Gastrocnemius medialis (tissue), 4 donors: ENCODE results near the gene ZDHHC1. TPM values are rescaled to one million over a fixed set of nuclear protein-coding genes. Genes with fewer than 3 reads are reported as not detected.

Experiments
- ATAC-seq, 2 donors: fragments of 150-250 bp; one replicate each; pipeline ENCODE4 v1.9.1; 2016
- DNase-seq, 2 donors: peaks; one replicate each; pipeline ENCODE4 v3.0.0-alpha.2; 2019
- H3K27ac ChIP-seq, 4 donors: fragments of 200-600 bp; sonication (generic); 1 replicate in 1 of 4; 2 replicates in 3 of 4; pipeline ENCODE4 v1.5.1; 2016 to 2018; ENCODE audit warnings: mild to moderate bottlenecking in 2 of 4, moderate library complexity in 1 of 4
- H3K27me3 ChIP-seq, 3 donors: fragments of 200-600 bp; sonication (generic) in 2 of 3; 1 replicate in 1 of 3; 2 replicates in 2 of 3; pipeline versions ENCODE4 v1.5.1 to v1.6.0; 2016 to 2019; ENCODE audit warnings: mild to moderate bottlenecking in 1 of 3, moderate library complexity in 1 of 3
- H3K36me3 ChIP-seq, 2 donors: fragments of 200-600 bp; sonication (generic) in 1 of 2; one replicate each; pipeline ENCODE4 v1.5.1; 2017 to 2018
- H3K4me1 ChIP-seq, 2 donors: fragments of 200-600 bp; sonication (generic) in 1 of 2; one replicate each; pipeline ENCODE4 v1.5.1; 2016 to 2017; ENCODE audit warnings: mild to moderate bottlenecking in 2 of 2
- H3K4me3 ChIP-seq, 4 donors: fragments of 200-600 bp; sonication (generic) in 3 of 4; 1 replicate in 1 of 4; 2 replicates in 3 of 4; pipeline ENCODE4 v1.5.1; 2016 to 2019; ENCODE audit warnings: mild to moderate bottlenecking in 2 of 4
- H3K9me3 ChIP-seq, 3 donors: fragments of 200-600 bp; sonication (generic) in 2 of 3; 1 replicate in 1 of 3; 2 replicates in 2 of 3; pipeline ENCODE4 v1.5.1; 2016 to 2019
- CTCF ChIP-seq, 5 experiments: fragments of 450-650 bp in 3 of 5; fragments of 200-600 bp in 2 of 5; sonication (generic) in 2 of 5; IDR thresholded peaks in 4 of 5; conservative IDR thresholded peaks in 1 of 5; 1 replicate in 4 of 5; 2 replicates in 1 of 5; pipeline ENCODE4 v1.5.1; 2016 to 2019; ENCODE audit warnings: antibody characterized with exemption in 5 of 5, mild to moderate bottlenecking in 3 of 5, moderate library complexity in 3 of 5
- POLR2A ChIP-seq, 2 donors: fragments of 450-650 bp; IDR thresholded peaks; one replicate each; pipeline ENCODE4 v1.6.1; 2017; ENCODE audit warnings: antibody characterized with exemption in 2 of 2, mild to moderate bottlenecking in 2 of 2, moderate library complexity in 2 of 2
- in situ Hi-C, 4 donors: fragments of 200-750 bp; cut with MboI; loops; one replicate each; pipeline versions ENCODE4 v1.15.0 to v1.8.0; 2017; ENCODE audit warnings: low sequenced_read_pairs in 4 of 4
- intact Hi-C: fragments of 100-400 bp; cut with DNase I; formaldehyde crosslinking; loops from one replicate; pipeline ENCODE4 v1.15.1; 2023; ENCODE audit warnings: low total_unique reads
- total RNA-seq, 4 donors: library from RNA; depleted of rRNA; stranded (reverse); fragments of >200 nt; gene quantifications; one replicate each; pipeline versions ENCODE4 v1.1.0 to v1.2.3, GENCODE V29; 2016

The ZDHHC1 gene
- total RNA-seq, 4 donors from 2014 or later, result 4.4 to 11.0 (median 8.9) TPM

- no peak for DNase-seq
- Histone ChIP-seq H3K4me1 (peaks cover 33 to 48% of the 10 kb centered on the region in 2 donors), H3K27me3 (no peaks in the 10 kb centered on the region), H3K27ac (peak overlapping the region in 3 of 4 donors; percentile 71 to 82 (median 82)), H3K4me3 (no peak overlapping the region), H3K9me3 (no peaks in the 10 kb centered on the region), H3K36me3 (no peaks in the 10 kb centered on the region)
- no peak for ATAC-seq
- intact Hi-C loops, result loop anchor here (5.0 kb wide), 2 partner anchors 146 to 161 kb away; partner anchors contain the start of genes FHOD1 and SLC9A5
- TF ChIP-seq CTCF (IDR thresholded peaks at IDR 0.05 in 4 of 5, conservative IDR thresholded peaks at IDR 0.05 in 1 of 5), result no peak
- no peak for TF ChIP-seq POLR2A (IDR thresholded peaks at IDR 0.05)
- in situ Hi-C loops, result no loop called here
These were observed 8.4 kb downstream of the ZDHHC1 start for GRCh38 chr16:67407788-67408452.

GRCh38 chr16:67407176-67407787 is 9.0 kb downstream of the ZDHHC1 start:
- in situ Hi-C loops, result no loop called here
- no peak for DNase-seq
- Histone ChIP-seq H3K4me3 (no peak overlapping the region), H3K27me3 (no peaks in the 10 kb centered on the region), H3K36me3 (no peaks in the 10 kb centered on the region), H3K9me3 (no peaks in the 10 kb centered on the region), H3K27ac (peak overlapping the region; percentile 71 to 85 (median 82)), H3K4me1 (peaks cover 33 to 48% of the 10 kb centered on the region in 2 donors)
- intact Hi-C loops, result loop anchor here (5.0 kb wide), 2 partner anchors 145 to 160 kb away; partner anchors contain the start of genes FHOD1 and SLC9A5
- no peak for TF ChIP-seq POLR2A (IDR thresholded peaks at IDR 0.05)
- no peak for TF ChIP-seq CTCF (IDR thresholded peaks at IDR 0.05 in 4 of 5, conservative IDR thresholded peaks at IDR 0.05 in 1 of 5)
- no peak for ATAC-seq

GRCh38 chr16:67406111-67406971 is 9.9 kb downstream of the ZDHHC1 start:
- H3K36me3 ChIP-seq, result no peaks in the 10 kb centered on the region
- no peaks in the 10 kb centered on the region for H3K9me3 ChIP-seq
- no peaks in the 10 kb centered on the region for H3K27me3 ChIP-seq
- peak; percentile 92 to 97 for ATAC-seq
- in situ Hi-C loops (no loop called here), intact Hi-C loops (loop anchor here (5.0 kb wide), 2 partner anchors 144 to 159 kb away; partner anchors contain the start of genes FHOD1 and SLC9A5)
- no peak overlapping the region for H3K4me3 ChIP-seq
- TF ChIP-seq CTCF (IDR thresholded peaks at IDR 0.05 in 4 of 5, conservative IDR thresholded peaks at IDR 0.05 in 1 of 5) (no peak), POLR2A (IDR thresholded peaks at IDR 0.05) (no peak)
- H3K4me1 ChIP-seq, result peaks cover 33 to 48% of the 10 kb centered on the region in 2 donors
- peak overlapping the region; percentile 71 to 85 (median 82) for H3K27ac ChIP-seq
- DNase-seq, result peak in 1 of 2 donors; percentile 63

GRCh38 chr16:67405336-67405735 is 10.9 kb downstream of the ZDHHC1 start:
- in situ Hi-C loops, result no loop called here
- Histone ChIP-seq H3K27me3 (no peaks in the 10 kb centered on the region), H3K9me3 (no peaks in the 10 kb centered on the region), H3K4me1 (peaks cover 34 to 48% of the 10 kb centered on the region in 2 donors), H3K27ac (peak overlapping the region; percentile 71 to 85 (median 82)), H3K4me3 (no peak overlapping the region), H3K36me3 (no peaks in the 10 kb centered on the region)
- no peak for DNase-seq
- TF ChIP-seq CTCF (IDR thresholded peaks at IDR 0.05 in 4 of 5, conservative IDR thresholded peaks at IDR 0.05 in 1 of 5), result no peak
- TF ChIP-seq POLR2A (IDR thresholded peaks at IDR 0.05), result no peak
- intact Hi-C loops, result loop anchor here (5.0 kb wide), 2 partner anchors 143 to 158 kb away; partner anchors contain the start of genes FHOD1 and SLC9A5
- no peak for ATAC-seq
